A549 (cell line): ENCODE data around the gene C1orf167.

ENCODE experiments used
- BHLHE40 ChIP-seq: IDR thresholded peaks from 2 replicates; pipeline ENCODE4 v1.6.1; 2012; ENCODE audit warnings: low read depth, low read length, inconsistent platforms
- CTCF ChIP-seq: fragments of >200 bp; sonication (Bioruptor Twin); formaldehyde crosslinking; IDR thresholded peaks from 3 replicates; pipeline ENCODE4 v1.5.1; 2016
- EP300 ChIP-seq, 2 experiments: fragments of >200 bp; sonication (Bioruptor Twin); formaldehyde crosslinking; IDR thresholded peaks; 2 replicates in 1 of 2; 3 replicates in 1 of 2; pipeline ENCODE4 v1.6.1; 2016 to 2017
- ESRRA ChIP-seq: fragments of 150-350 bp; IDR thresholded peaks from 2 replicates; pipeline ENCODE4 v1.6.1; 2014; ENCODE audit warnings: mild to moderate bottlenecking, low read length, borderline replicate concordance
- FOXS1 ChIP-seq: fragments of 250-450 bp; sonication (Bioruptor Pico); IDR thresholded peaks from 2 replicates; pipeline ENCODE4 v1.5.0; 2020; ENCODE audit warnings: mild to moderate bottlenecking, moderate library complexity
- GATA3 ChIP-seq: IDR thresholded peaks from 2 replicates; pipeline ENCODE4 v1.6.1; 2012; ENCODE audit warnings: borderline replicate concordance
- POLR2A ChIP-seq: IDR thresholded peaks from 2 replicates; pipeline ENCODE4 v1.6.1; 2012; ENCODE audit warnings: mild to moderate bottlenecking, low read length
- ZNF302 ChIP-seq: fragments of 250-450 bp; sonication (Bioruptor Pico); IDR thresholded peaks from 2 replicates; pipeline ENCODE4 v1.9.0; 2021; ENCODE audit warnings: inconsistent platforms, mild to moderate bottlenecking, moderate library complexity

GRCh38 chr1:11793819-11794218 is 31.8 kb downstream of the C1orf167 start:
- TF ChIP-seq FOXS1 (CRISPR knock-in tag) = no peak
- TF ChIP-seq CTCF = no peak
- no peak for TF ChIP-seq EP300 (IDR thresholded peaks at IDR 0.05)
- TF ChIP-seq BHLHE40 = no peak
- TF ChIP-seq POLR2A = no peak
- no peak for TF ChIP-seq ZNF302 (CRISPR knock-in tag)
- no peak for TF ChIP-seq ESRRA
- TF ChIP-seq GATA3 = no peak
